Measurements from ENCODE around the gene USP5. TPM values are rescaled to one million over a fixed set of nuclear protein-coding genes. Genes with fewer than 3 reads are reported as not detected.

The USP5 gene
- total RNA-seq, 1 donor from 2014 or later = 60.9 TPM

GRCh38 chr12:6912164-6912935 lies 60.4 kb downstream of the USP5 start:
- Histone ChIP-seq H3K4me2 (no peak overlapping the region), H3K36me3 (no peaks in the 10 kb centered on the region), H4K20me1 (ENCODE audit: low read depth) (peaks cover 16% of the 10 kb centered on the region), H3F3A (ENCODE audit: low read depth) (peaks cover 43% of the 10 kb centered on the region), H3K9ac (no peak overlapping the region), H3K4me3 (no peak overlapping the region), H3K27ac (no peak overlapping the region), H3K4me1 (peaks cover 14% of the 10 kb centered on the region), H3K9me3 (ENCODE audit: low read depth) (no peaks in the 10 kb centered on the region), H2AFZ (replicated peaks) (no peak overlapping the region), H3K79me2 (ENCODE audit: low read depth) (peaks cover 31% of the 10 kb centered on the region), H3K27me3 (no peaks in the 10 kb centered on the region)
- DNase-seq (ENCODE audit: low spot score) = no peak
- Mint-ChIP-seq H3K27me3 (ENCODE audit: insufficient read depth, low read depth) (peaks cover 5% of the 10 kb centered on the region), H3K36me3 (peaks cover 15% of the 10 kb centered on the region), H3K9me3 (no peaks in the 10 kb centered on the region), H3K4me1 (peaks cover 46% of the 10 kb centered on the region), H3K27ac (peak overlapping the region; percentile 52), H3K4me3 (peak overlapping the region; percentile 73)
- TF ChIP-seq CTCF (IDR thresholded peaks at IDR 0.05) = no peak
- TF ChIP-seq EZH2phosphoT487 (IDR thresholded peaks at IDR 0.05) = no peak
- no peak for TF ChIP-seq EZH2 (IDR thresholded peaks at IDR 0.05)

DNA sequence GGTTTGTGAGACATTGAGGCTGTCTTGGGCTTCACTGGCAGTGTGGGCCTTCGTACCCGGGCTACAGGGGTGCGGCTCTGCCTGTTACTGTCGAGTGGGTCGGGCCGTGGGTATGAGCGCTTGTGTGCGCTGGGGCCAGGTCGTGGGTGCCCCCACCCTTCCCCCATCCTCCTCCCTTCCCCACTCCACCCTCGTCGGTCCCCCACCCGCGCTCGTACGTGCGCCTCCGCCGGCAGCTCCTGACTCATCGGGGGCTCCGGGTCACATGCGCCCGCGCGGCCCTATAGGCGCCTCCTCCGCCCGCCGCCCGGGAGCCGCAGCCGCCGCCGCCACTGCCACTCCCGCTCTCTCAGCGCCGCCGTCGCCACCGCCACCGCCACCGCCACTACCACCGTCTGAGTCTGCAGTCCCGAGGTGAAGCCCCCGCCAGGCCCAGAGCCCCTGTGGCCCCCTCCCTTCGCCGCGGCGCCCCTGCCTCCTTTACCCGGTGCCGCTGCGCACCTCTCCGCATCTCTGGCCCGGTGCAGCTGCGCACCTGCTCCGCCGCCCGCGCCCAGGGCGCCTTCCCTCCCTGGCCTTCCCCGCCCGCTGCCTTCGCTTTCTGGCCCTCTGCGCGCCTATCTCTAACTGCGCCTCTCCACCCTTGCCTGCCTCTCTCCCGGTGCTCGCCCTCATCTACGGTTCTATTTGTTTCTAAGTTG lies 62.4 kb downstream of the USP5 start, which contains the start of gene ENO2:
TSS of gene ENO2 (plus strand) at position 335 of the 701 bp plus-strand sequence. CDS start 1,253 bp downstream, outside the sequence.
- Mint-ChIP-seq H3K4me3 (peak within 1 kb of the TSS; percentile 90), H3K27ac (peak within 1 kb of the TSS; percentile 85), H3K4me1 (peaks cover 46% of the 10 kb centered on the region), H3K9me3 (no peaks in the 10 kb centered on the region), H3K36me3 (peaks cover 21% of the 10 kb centered on the region), H3K27me3 (ENCODE audit: insufficient read depth, low read depth) (peaks cover 5% of the 10 kb centered on the region)
- Histone ChIP-seq H3F3A (ENCODE audit: low read depth) (peaks cover 39% of the 10 kb centered on the region), H4K20me1 (ENCODE audit: low read depth) (peaks cover 18% of the 10 kb centered on the region), H3K4me1 (peaks cover 14% of the 10 kb centered on the region), H3K9me3 (ENCODE audit: low read depth) (no peaks in the 10 kb centered on the region), H3K27ac (no peak within 1 kb of the TSS), H3K4me2 (peak within 1 kb of the TSS; percentile 83), H3K79me2 (ENCODE audit: low read depth) (peaks cover 31% of the 10 kb centered on the region), H3K27me3 (no peaks in the 10 kb centered on the region), H3K36me3 (no peaks in the 10 kb centered on the region), H3K4me3 (peak within 1 kb of the TSS; percentile 79), H3K9ac (no peak within 1 kb of the TSS), H2AFZ (replicated peaks) (peak within 1 kb of the TSS; percentile 79)
- peak; percentile 79 for DNase-seq (ENCODE audit: low spot score)
- TF ChIP-seq EZH2phosphoT487 (IDR thresholded peaks at IDR 0.05) (no peak), EZH2 (IDR thresholded peaks at IDR 0.05) (no peak), CTCF (IDR thresholded peaks at IDR 0.05) (no peak)

DNA sequence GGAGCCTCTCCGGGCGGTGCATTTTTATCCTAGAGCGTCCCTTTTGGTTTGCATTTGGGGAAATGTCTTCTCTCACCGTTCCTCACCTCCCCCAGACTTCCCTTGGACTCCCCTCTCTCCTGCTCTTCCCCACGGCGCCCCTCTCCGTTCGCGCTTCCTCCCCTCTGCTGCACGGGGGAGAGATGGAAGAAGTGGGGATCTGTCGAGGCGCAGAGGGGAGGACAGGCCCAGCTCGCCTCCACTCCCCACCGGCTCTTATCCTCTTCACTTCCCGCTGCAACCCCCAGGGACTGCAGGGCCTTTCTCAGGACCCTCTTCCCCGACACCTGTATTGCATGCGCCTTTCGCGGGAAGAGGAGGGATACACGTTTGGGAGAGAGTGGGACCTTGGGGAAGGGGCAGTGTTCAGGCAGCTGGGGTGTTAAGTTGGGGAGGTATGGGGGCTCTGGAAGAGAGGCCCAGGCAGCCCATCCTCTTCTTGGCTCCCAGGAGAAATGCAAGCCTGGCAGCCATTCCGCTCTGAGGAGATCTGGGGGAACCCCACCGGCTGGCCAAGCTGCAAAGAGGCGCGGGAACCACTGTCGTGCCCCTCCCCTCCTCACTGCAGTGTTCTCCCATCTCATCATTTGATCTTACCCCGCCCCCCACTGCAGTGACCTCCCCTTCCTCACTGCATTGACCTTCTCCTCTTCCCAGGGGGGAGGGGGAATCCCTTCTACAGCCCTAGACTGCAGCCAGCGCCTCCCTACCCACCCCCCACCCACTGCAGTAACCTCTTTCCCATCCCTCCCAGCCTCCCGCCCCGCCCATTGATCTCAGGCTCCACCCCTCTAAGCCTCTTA lies 63.2 kb downstream of the USP5 start:
- peaks cover 18% of the 10 kb centered on the region for H4K20me1 ChIP-seq (ENCODE audit: low read depth)

More for the DNA sequence above, 63.2 kb downstream of the USP5 start:
- Histone ChIP-seq H2AFZ (replicated peaks) (no peak overlapping the region), H3K9ac (no peak overlapping the region), H3K27me3 (no peaks in the 10 kb centered on the region), H3K4me1 (peaks cover 14% of the 10 kb centered on the region), H3K4me2 (peak overlapping the region; percentile 83), H3K4me3 (peak overlapping the region; percentile 79), H3K36me3 (no peaks in the 10 kb centered on the region), H3K27ac (no peak overlapping the region), H3K9me3 (ENCODE audit: low read depth) (no peaks in the 10 kb centered on the region), H3K79me2 (ENCODE audit: low read depth) (peaks cover 31% of the 10 kb centered on the region), H3F3A (ENCODE audit: low read depth) (peaks cover 31% of the 10 kb centered on the region)
- DNase-seq (ENCODE audit: low spot score) = peak; percentile 81
- peaks cover 50% of the 10 kb centered on the region for H3K4me1 Mint-ChIP-seq
- peaks cover 29% of the 10 kb centered on the region for H3K36me3 Mint-ChIP-seq
- H3K27ac Mint-ChIP-seq = peak overlapping the region; percentile 79
- peak overlapping the region; percentile 90 for H3K4me3 Mint-ChIP-seq
- H3K27me3 Mint-ChIP-seq (ENCODE audit: insufficient read depth, low read depth) = peaks cover 5% of the 10 kb centered on the region
- TF ChIP-seq CTCF (IDR thresholded peaks at IDR 0.05) (no peak), EZH2phosphoT487 (IDR thresholded peaks at IDR 0.05) (no peak), EZH2 (IDR thresholded peaks at IDR 0.05) (no peak)
- H3K9me3 Mint-ChIP-seq = no peaks in the 10 kb centered on the region

Data from neural progenitor cell (in vitro differentiated cells).